SKM-1 (cell line): Measurements from ENCODE around the gene GMDS.
A peak's percentile ranks its signal among the peaks of the same experiment; 100 is the strongest.
"Not testable (repeated sequence)": the region's sequence is repeated elsewhere in the genome, so short reads cannot be mapped to it uniquely, and the experiment has no call there.

Source experiments
- DNase-seq: peaks from one replicate; lab custom pipeline; 2025; ENCODE audit not compliant: unreplicated experiment; lab: John Stamatoyannopoulos, UW

GMDS gene

GRCh38 chr6:1869308-1869707 is 376.1 kb downstream of the GMDS start:
- DNase-seq: no peak

GRCh38 chr6:1868561-1869261 is 376.7 kb downstream of the GMDS start:
- DNase-seq: no peak

- no peak for DNase-seq
Measured at GRCh38 chr6:1867197-1867596, 378.2 kb downstream of the GMDS start.

GRCh38 chr6:1865585-1865984 is 379.8 kb downstream of the GMDS start:
- DNase-seq: no peak

- DNase-seq: no peak
Measured at GRCh38 chr6:1864496-1864895, 380.9 kb downstream of the GMDS start.

- DNase-seq: no peak
Measured at GRCh38 chr6:1862411-1862810, 383.0 kb downstream of the GMDS start.

- DNase-seq: no peak
Measured at GRCh38 chr6:1860756-1861348, 384.6 kb downstream of the GMDS start.

GRCh38 chr6:1858859-1859258 is 386.5 kb downstream of the GMDS start:
- DNase-seq: no peak

- DNase-seq: no peak
Measured at GRCh38 chr6:1858196-1858595, 387.2 kb downstream of the GMDS start.

GRCh38 chr6:1856381-1856780 is 389.0 kb downstream of the GMDS start:
- no peak for DNase-seq

- no peak for DNase-seq
Measured at GRCh38 chr6:1855890-1856289, 389.5 kb downstream of the GMDS start.

GRCh38 chr6:1854296-1854695 is 391.1 kb downstream of the GMDS start:
- no peak for DNase-seq

- DNase-seq: no peak
Measured at GRCh38 chr6:1853761-1854160, 391.6 kb downstream of the GMDS start.

GRCh38 chr6:1851681-1852456 is 393.5 kb downstream of the GMDS start:
- DNase-seq: no peak

- no peak for DNase-seq
Measured at GRCh38 chr6:1850840-1851157, 394.6 kb downstream of the GMDS start.

GRCh38 chr6:1850121-1850839 is 395.1 kb downstream of the GMDS start:
- DNase-seq: no peak

- peak; percentile 75 for DNase-seq
Measured at GRCh38 chr6:1849691-1850090, 395.7 kb downstream of the GMDS start.

- DNase-seq: no peak
Measured at GRCh38 chr6:1848752-1849151, 396.7 kb downstream of the GMDS start.

- DNase-seq: no peak
Measured at GRCh38 chr6:1846611-1847010, 398.8 kb downstream of the GMDS start.

- DNase-seq: not testable (repeated sequence)
Measured at GRCh38 chr6:1845543-1845942, 399.9 kb downstream of the GMDS start.

GRCh38 chr6:1842334-1842733 is 403.1 kb downstream of the GMDS start:
- DNase-seq: no peak

- DNase-seq: no peak
Measured at GRCh38 chr6:1841136-1841535, 404.3 kb downstream of the GMDS start.
